Parathyroid adenoma (tissue), 2 donors: ENCODE data around the gene RDH5.

Source experiments
- H2AFZ ChIP-seq: fragments of 300-600 bp; sonication (generic); one replicate; pipeline ENCODE4 v1.7.0; 2017; ENCODE audit warnings: antibody characterized with exemption, mild to moderate bottlenecking
- H3K27ac ChIP-seq: fragments of 300-600 bp; sonication (generic); one replicate; pipeline ENCODE4 v1.7.0; 2017
- H3K27me3 ChIP-seq: fragments of 300-600 bp; sonication (generic); one replicate; pipeline ENCODE4 v1.7.0; 2017; ENCODE audit warnings: low read length; ENCODE audit not compliant: control insufficient read depth, insufficient read depth
- H3K36me3 ChIP-seq: fragments of 300-600 bp; sonication (generic); one replicate; pipeline ENCODE4 v1.7.0; 2017; ENCODE audit warnings: low read length; ENCODE audit not compliant: control insufficient read depth, insufficient read depth
- H3K4me1 ChIP-seq: fragments of 300-600 bp; sonication (generic); one replicate; pipeline ENCODE4 v1.7.0; 2017; ENCODE audit warnings: control low read depth
- H3K4me2 ChIP-seq: fragments of 300-600 bp; sonication (generic); one replicate; pipeline ENCODE4 v1.7.0; 2017; ENCODE audit warnings: low read length
- H3K4me3 ChIP-seq: fragments of 300-600 bp; sonication (generic); one replicate; pipeline ENCODE4 v1.7.0; 2017; ENCODE audit warnings: low read depth, low read length
- H3K79me2 ChIP-seq: fragments of 300-600 bp; sonication (generic); one replicate; pipeline ENCODE4 v1.7.0; 2017; ENCODE audit warnings: control low read depth
- H3K9ac ChIP-seq: fragments of 300-600 bp; sonication (generic); one replicate; pipeline ENCODE4 v1.7.0; 2017; ENCODE audit warnings: mild to moderate bottlenecking
- H3K9me3 ChIP-seq: fragments of 300-600 bp; sonication (generic); one replicate; pipeline ENCODE4 v1.7.0; 2017; ENCODE audit warnings: low read length; ENCODE audit not compliant: control insufficient read depth
- TF ChIP-seq, protein P1 (sequence below): fragments of 300-600 bp; sonication (generic); IDR thresholded peaks from one replicate; pipeline ENCODE4 v1.7.0; 2017; ENCODE audit warnings: antibody characterized with exemption, mild to moderate bottlenecking
- donor health status: primary hyperparathyroidism.

The RDH5 gene, protein sequence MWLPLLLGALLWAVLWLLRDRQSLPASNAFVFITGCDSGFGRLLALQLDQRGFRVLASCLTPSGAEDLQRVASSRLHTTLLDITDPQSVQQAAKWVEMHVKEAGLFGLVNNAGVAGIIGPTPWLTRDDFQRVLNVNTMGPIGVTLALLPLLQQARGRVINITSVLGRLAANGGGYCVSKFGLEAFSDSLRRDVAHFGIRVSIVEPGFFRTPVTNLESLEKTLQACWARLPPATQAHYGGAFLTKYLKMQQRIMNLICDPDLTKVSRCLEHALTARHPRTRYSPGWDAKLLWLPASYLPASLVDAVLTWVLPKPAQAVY

GRCh38 chr12:55720071-55720564 is at the start of gene RDH5:
TSS of gene RDH5 (plus strand) at chr12:55720393. CDS start at chr12:55721185, 792 bp downstream.
- H3K4me1 ChIP-seq, result peaks cover 7% of the 10 kb centered on the region
- no peak within 1 kb of the TSS for H3K4me2 ChIP-seq
- H2AFZ ChIP-seq, result no peak within 1 kb of the TSS
- H3K36me3 ChIP-seq, result no peaks in the 10 kb centered on the region
- no peaks in the 10 kb centered on the region for H3K27me3 ChIP-seq
- no peaks in the 10 kb centered on the region for H3K9me3 ChIP-seq
- no peak within 1 kb of the TSS for H3K9ac ChIP-seq
- TF ChIP-seq, protein P1, sequence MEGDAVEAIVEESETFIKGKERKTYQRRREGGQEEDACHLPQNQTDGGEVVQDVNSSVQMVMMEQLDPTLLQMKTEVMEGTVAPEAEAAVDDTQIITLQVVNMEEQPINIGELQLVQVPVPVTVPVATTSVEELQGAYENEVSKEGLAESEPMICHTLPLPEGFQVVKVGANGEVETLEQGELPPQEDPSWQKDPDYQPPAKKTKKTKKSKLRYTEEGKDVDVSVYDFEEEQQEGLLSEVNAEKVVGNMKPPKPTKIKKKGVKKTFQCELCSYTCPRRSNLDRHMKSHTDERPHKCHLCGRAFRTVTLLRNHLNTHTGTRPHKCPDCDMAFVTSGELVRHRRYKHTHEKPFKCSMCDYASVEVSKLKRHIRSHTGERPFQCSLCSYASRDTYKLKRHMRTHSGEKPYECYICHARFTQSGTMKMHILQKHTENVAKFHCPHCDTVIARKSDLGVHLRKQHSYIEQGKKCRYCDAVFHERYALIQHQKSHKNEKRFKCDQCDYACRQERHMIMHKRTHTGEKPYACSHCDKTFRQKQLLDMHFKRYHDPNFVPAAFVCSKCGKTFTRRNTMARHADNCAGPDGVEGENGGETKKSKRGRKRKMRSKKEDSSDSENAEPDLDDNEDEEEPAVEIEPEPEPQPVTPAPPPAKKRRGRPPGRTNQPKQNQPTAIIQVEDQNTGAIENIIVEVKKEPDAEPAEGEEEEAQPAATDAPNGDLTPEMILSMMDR, result no peak
- no peaks in the 10 kb centered on the region for H3K79me2 ChIP-seq
- no peak within 1 kb of the TSS for H3K4me3 ChIP-seq
- H3K27ac ChIP-seq, result peak within 1 kb of the TSS; percentile 48

GRCh38 chr12:55671746-55672145 is 48.4 kb upstream of the RDH5 start:
- TF ChIP-seq, protein P1, result no peak
- Histone ChIP-seq H3K27me3 (no peaks in the 10 kb centered on the region), H3K9me3 (no peaks in the 10 kb centered on the region), H3K4me2 (no peak overlapping the region), H2AFZ (no peak overlapping the region), H3K4me1 (no peaks in the 10 kb centered on the region), H3K79me2 (no peaks in the 10 kb centered on the region), H3K36me3 (no peaks in the 10 kb centered on the region), H3K27ac (no peak overlapping the region), H3K9ac (no peak overlapping the region), H3K4me3 (no peak overlapping the region)

GRCh38 chr12:55673638-55674037 is 46.6 kb upstream of the RDH5 start:
- Histone ChIP-seq H3K9me3 (no peaks in the 10 kb centered on the region), H3K4me2 (no peak overlapping the region), H3K79me2 (no peaks in the 10 kb centered on the region), H3K27me3 (no peaks in the 10 kb centered on the region), H2AFZ (no peak overlapping the region), H3K36me3 (no peaks in the 10 kb centered on the region), H3K4me3 (no peak overlapping the region), H3K27ac (no peak overlapping the region), H3K4me1 (no peaks in the 10 kb centered on the region), H3K9ac (no peak overlapping the region)
- TF ChIP-seq, protein P1, result no peak

GRCh38 chr12:55675666-55676065 is 44.5 kb upstream of the RDH5 start:
- Histone ChIP-seq H3K4me1 (no peaks in the 10 kb centered on the region), H3K9me3 (no peaks in the 10 kb centered on the region), H2AFZ (no peak overlapping the region), H3K9ac (no peak overlapping the region), H3K4me2 (no peak overlapping the region), H3K27me3 (no peaks in the 10 kb centered on the region), H3K36me3 (no peaks in the 10 kb centered on the region), H3K79me2 (no peaks in the 10 kb centered on the region), H3K4me3 (no peak overlapping the region), H3K27ac (no peak overlapping the region)
- TF ChIP-seq, protein P1, result no peak

DNA sequence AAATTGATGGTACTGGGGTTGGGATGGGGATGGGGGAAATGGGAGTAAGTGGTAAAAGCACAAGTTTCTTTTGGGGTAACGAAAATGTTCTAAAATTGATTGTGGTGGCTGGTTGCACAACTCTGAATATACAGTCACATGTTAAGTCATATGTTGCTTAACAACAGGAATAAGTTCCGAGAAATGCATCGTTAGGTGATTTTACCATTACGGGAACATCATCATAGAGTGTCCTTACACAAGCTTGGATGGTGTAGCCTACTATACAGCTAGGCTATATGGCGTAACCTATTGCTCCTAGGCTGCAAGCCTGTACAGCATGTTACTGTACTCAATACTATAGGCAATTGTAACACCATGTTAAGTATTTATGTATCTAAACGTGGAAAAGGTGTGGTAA is 43.5 kb upstream of the RDH5 start:
- H3K27me3 ChIP-seq, result no peaks in the 10 kb centered on the region
- H2AFZ ChIP-seq, result no peak overlapping the region
- no peaks in the 10 kb centered on the region for H3K36me3 ChIP-seq
- H3K4me2 ChIP-seq, result no peak overlapping the region
- no peaks in the 10 kb centered on the region for H3K9me3 ChIP-seq
- H3K27ac ChIP-seq, result no peak overlapping the region
- no peak overlapping the region for H3K9ac ChIP-seq
- TF ChIP-seq, protein P1, result no peak
- H3K4me3 ChIP-seq, result no peak overlapping the region
- peaks cover 4% of the 10 kb centered on the region for H3K4me1 ChIP-seq
- H3K79me2 ChIP-seq, result no peaks in the 10 kb centered on the region
